ENCODE data around the gene RNF8. TPM values are rescaled to one million over a fixed set of nuclear protein-coding genes. Genes with fewer than 3 reads are reported as not detected.
A peak's percentile ranks its signal among the peaks of the same experiment; 100 is the strongest.
"Not testable (repeated sequence)": the region's sequence is repeated elsewhere in the genome, so short reads cannot be mapped to it uniquely, and the experiment has no call there.

Gene RNF8
- total RNA-seq, 1 experiment from 2014 or later, result 33.6 TPM

- H3K27ac ChIP-seq, result no peak overlapping the region
- no peak overlapping the region for H3K4me3 ChIP-seq
- H3K27me3 ChIP-seq (replicated peaks), result no peaks in the 10 kb centered on the region
- H3K36me3 ChIP-seq, result peaks cover 68% of the 10 kb centered on the region
- H3K4me1 ChIP-seq (replicated peaks), result peaks cover 15% of the 10 kb centered on the region
- no peak for DNase-seq (ENCODE audit: low read depth in 1 of 2, low spot score in 2 of 2)
- no peaks in the 10 kb centered on the region for H3K9me3 ChIP-seq (replicated peaks)
These were observed 38.6 kb upstream of the RNF8 start for GRCh38 chr6:37315157-37315515.

GRCh38 chr6:37316071-37316470, 37.7 kb upstream of the RNF8 start:
- Histone ChIP-seq H3K4me3 (no peak overlapping the region), H3K36me3 (peaks cover 74% of the 10 kb centered on the region)

GRCh38 chr6:37317312-37318038, 36.3 kb upstream of the RNF8 start:
- H3K27ac ChIP-seq, result no peak overlapping the region
- no peaks in the 10 kb centered on the region for H3K9me3 ChIP-seq (replicated peaks)
- H3K36me3 ChIP-seq, result peaks cover 81% of the 10 kb centered on the region
- no peak overlapping the region for H3K4me3 ChIP-seq
- H3K4me1 ChIP-seq (replicated peaks), result peaks cover 1% of the 10 kb centered on the region; the same call in 1 of the 2 replicates
- no peaks in the 10 kb centered on the region for H3K27me3 ChIP-seq (replicated peaks)
- no peak for DNase-seq (ENCODE audit: low read depth in 1 of 2, low spot score in 2 of 2)

More at GRCh38 chr6:37316071-37316470, 37.7 kb upstream of the RNF8 start:
- Histone ChIP-seq H3K27me3 (replicated peaks) (no peaks in the 10 kb centered on the region), H3K9me3 (replicated peaks) (no peaks in the 10 kb centered on the region), H3K4me1 (replicated peaks) (peaks cover 15% of the 10 kb centered on the region), H3K27ac (no peak overlapping the region)
- no peak for DNase-seq (ENCODE audit: low read depth in 1 of 2, low spot score in 2 of 2)

GRCh38 chr6:37319156-37319555, 34.6 kb upstream of the RNF8 start:
- H3K36me3 ChIP-seq, result peaks cover 72% of the 10 kb centered on the region
- peaks cover 11% of the 10 kb centered on the region for H3K4me1 ChIP-seq (replicated peaks)
- no peaks in the 10 kb centered on the region for H3K27me3 ChIP-seq (replicated peaks)
- no peak overlapping the region for H3K27ac ChIP-seq
- H3K4me3 ChIP-seq, result no peak overlapping the region
- DNase-seq (ENCODE audit: low read depth in 1 of 2, low spot score in 2 of 2), result no peak
- H3K9me3 ChIP-seq (replicated peaks), result no peaks in the 10 kb centered on the region

GRCh38 chr6:37319856-37320480, 33.8 kb upstream of the RNF8 start:
- H3K27ac ChIP-seq, result no peak overlapping the region

GRCh38 chr6:37320646-37321045, 33.1 kb upstream of the RNF8 start:
- Histone ChIP-seq H3K9me3 (replicated peaks) (no peaks in the 10 kb centered on the region), H3K27ac (no peak overlapping the region), H3K27me3 (replicated peaks) (no peaks in the 10 kb centered on the region), H3K4me3 (no peak overlapping the region), H3K36me3 (peaks cover 59% of the 10 kb centered on the region), H3K4me1 (replicated peaks) (peaks cover 18% of the 10 kb centered on the region)
- no peak for DNase-seq (ENCODE audit: low read depth in 1 of 2, low spot score in 2 of 2)

More at GRCh38 chr6:37319856-37320480, 33.8 kb upstream of the RNF8 start:
- DNase-seq (ENCODE audit: low read depth in 1 of 2, low spot score in 2 of 2), result no peak
- Histone ChIP-seq H3K9me3 (replicated peaks) (no peaks in the 10 kb centered on the region), H3K36me3 (peaks cover 63% of the 10 kb centered on the region), H3K4me3 (no peak overlapping the region), H3K27me3 (replicated peaks) (no peaks in the 10 kb centered on the region), H3K4me1 (replicated peaks) (peaks cover 18% of the 10 kb centered on the region)

GRCh38 chr6:37321101-37321500, 32.7 kb upstream of the RNF8 start:
- H3K36me3 ChIP-seq, result peaks cover 54% of the 10 kb centered on the region
- H3K9me3 ChIP-seq (replicated peaks), result no peaks in the 10 kb centered on the region
- H3K27ac ChIP-seq, result no peak overlapping the region
- no peak for DNase-seq (ENCODE audit: low read depth in 1 of 2, low spot score in 2 of 2)
- H3K4me3 ChIP-seq, result no peak overlapping the region
- peaks cover 18% of the 10 kb centered on the region for H3K4me1 ChIP-seq (replicated peaks)
- H3K27me3 ChIP-seq (replicated peaks), result no peaks in the 10 kb centered on the region

GRCh38 chr6:37321516-37322415, 32.0 kb upstream of the RNF8 start:
- no peak for DNase-seq (ENCODE audit: low read depth in 1 of 2, low spot score in 2 of 2)
- H3K4me3 ChIP-seq, result no peak overlapping the region
- H3K36me3 ChIP-seq, result peaks cover 48% of the 10 kb centered on the region
- H3K27me3 ChIP-seq (replicated peaks), result no peaks in the 10 kb centered on the region
- peaks cover 18% of the 10 kb centered on the region for H3K4me1 ChIP-seq (replicated peaks)
- H3K9me3 ChIP-seq (replicated peaks), result no peaks in the 10 kb centered on the region
- no peak overlapping the region for H3K27ac ChIP-seq

- H3K9me3 ChIP-seq (replicated peaks), result no peaks in the 10 kb centered on the region
- peaks cover 32% of the 10 kb centered on the region for H3K36me3 ChIP-seq
- no peaks in the 10 kb centered on the region for H3K27me3 ChIP-seq (replicated peaks)
- no peak for DNase-seq (ENCODE audit: low read depth in 1 of 2, low spot score in 2 of 2)
- H3K4me1 ChIP-seq (replicated peaks), result peaks cover 18% of the 10 kb centered on the region
- no peak overlapping the region for H3K4me3 ChIP-seq
- H3K27ac ChIP-seq, result no peak overlapping the region
These were observed 30.2 kb upstream of the RNF8 start for GRCh38 chr6:37323580-37323979.

- Histone ChIP-seq H3K4me3 (no peak overlapping the region), H3K27me3 (replicated peaks) (no peaks in the 10 kb centered on the region), H3K9me3 (replicated peaks) (no peaks in the 10 kb centered on the region), H3K36me3 (peaks cover 28% of the 10 kb centered on the region), H3K27ac (no peak overlapping the region), H3K4me1 (replicated peaks) (peaks cover 18% of the 10 kb centered on the region)
- DNase-seq (ENCODE audit: low read depth in 1 of 2, low spot score in 2 of 2), result peak in 1 of 2 experiments; percentile 39
These were observed 29.4 kb upstream of the RNF8 start for GRCh38 chr6:37324131-37325033.

GRCh38 chr6:37330345-37330744, 23.4 kb upstream of the RNF8 start:
- H3K4me1 ChIP-seq (replicated peaks); H3K27me3 ChIP-seq (replicated peaks); H3K27ac ChIP-seq; H3K9me3 ChIP-seq (replicated peaks); H3K4me3 ChIP-seq; DNase-seq (ENCODE audit: low read depth in 1 of 2, low spot score in 2 of 2): not testable (repeated sequence)
- peaks cover 15% of the 10 kb centered on the region for H3K36me3 ChIP-seq

- Histone ChIP-seq H3K27ac (no peak overlapping the region), H3K4me3 (no peak overlapping the region)
- no peak for DNase-seq (ENCODE audit: low read depth in 1 of 2, low spot score in 2 of 2)
These were observed 22.7 kb upstream of the RNF8 start for GRCh38 chr6:37331047-37331446.

GRCh38 chr6:37332894-37333293, 20.9 kb upstream of the RNF8 start:
- no peak for DNase-seq (ENCODE audit: low read depth in 1 of 2, low spot score in 2 of 2)
- Histone ChIP-seq H3K4me1 (replicated peaks) (no peaks in the 10 kb centered on the region), H3K36me3 (peaks cover 15% of the 10 kb centered on the region), H3K27ac (no peak overlapping the region), H3K9me3 (replicated peaks) (no peaks in the 10 kb centered on the region), H3K27me3 (replicated peaks) (no peaks in the 10 kb centered on the region), H3K4me3 (no peak overlapping the region)

More at GRCh38 chr6:37331047-37331446, 22.7 kb upstream of the RNF8 start:
- Histone ChIP-seq H3K9me3 (replicated peaks) (no peaks in the 10 kb centered on the region), H3K36me3 (peaks cover 15% of the 10 kb centered on the region), H3K27me3 (replicated peaks) (no peaks in the 10 kb centered on the region), H3K4me1 (replicated peaks) (no peaks in the 10 kb centered on the region)

Measured in SJSA1 (cell line).